ENCODE measurements around the gene KCNK10.
A peak's percentile ranks its signal among the peaks of the same experiment; 100 is the strongest.

KCNK10 gene

GRCh38 chr14:88241810-88242209, 81.3 kb downstream of the KCNK10 start:
- Histone ChIP-seq H2AFZ (ENCODE audit: low read length) (no peak overlapping the region), H3F3A (ENCODE audit: low read depth) (no peaks in the 10 kb centered on the region), H3K4me3 (ENCODE audit: low read length, poor library complexity, severe bottlenecking) (no peak overlapping the region), H4K20me1 (ENCODE audit: insufficient read depth, low read length, poor library complexity, severe bottlenecking) (no peaks in the 10 kb centered on the region), H3K9me3 (ENCODE audit: insufficient read depth, low read depth, low read length) (no peaks in the 10 kb centered on the region), H3K27me3 (ENCODE audit: insufficient read depth, low read length, poor library complexity, severe bottlenecking) (no peaks in the 10 kb centered on the region), H3K79me2 (ENCODE audit: insufficient read depth, low read length) (no peaks in the 10 kb centered on the region), H3K9ac (ENCODE audit: low read depth, low read length, poor library complexity, severe bottlenecking) (no peak overlapping the region), H3K4me2 (ENCODE audit: low read depth, low read length, poor library complexity, severe bottlenecking) (no peak overlapping the region), H3K4me1 (ENCODE audit: insufficient read depth, low read length, poor library complexity, severe bottlenecking) (peaks cover 4% of the 10 kb centered on the region), H3K36me3 (ENCODE audit: insufficient read depth, low read length) (no peaks in the 10 kb centered on the region), H3K9me2 (replicated peaks; ENCODE audit: low read depth, low read length) (no peaks in the 10 kb centered on the region)
- TF ChIP-seq CTCF (conservative IDR thresholded peaks at IDR 0.05; ENCODE audit: low read length) (no peak), EZH2phosphoT487 (IDR thresholded peaks at IDR 0.05; ENCODE audit: borderline replicate concordance) (no peak)

- H3K4me1 ChIP-seq (ENCODE audit: insufficient read depth, low read length, poor library complexity, severe bottlenecking): no peaks in the 10 kb centered on the region
- H2AFZ ChIP-seq (ENCODE audit: low read length): no peak overlapping the region
- no peaks in the 10 kb centered on the region for H3K79me2 ChIP-seq (ENCODE audit: insufficient read depth, low read length)
- no peak overlapping the region for H3K9ac ChIP-seq (ENCODE audit: low read depth, low read length, poor library complexity, severe bottlenecking)
- peaks cover 7% of the 10 kb centered on the region for H3K27me3 ChIP-seq (ENCODE audit: insufficient read depth, low read length, poor library complexity, severe bottlenecking)
- H3F3A ChIP-seq (ENCODE audit: low read depth): no peaks in the 10 kb centered on the region
- no peaks in the 10 kb centered on the region for H3K36me3 ChIP-seq (ENCODE audit: insufficient read depth, low read length)
- H3K4me3 ChIP-seq (ENCODE audit: low read length, poor library complexity, severe bottlenecking): no peak overlapping the region
- TF ChIP-seq EZH2phosphoT487 (IDR thresholded peaks at IDR 0.05; ENCODE audit: borderline replicate concordance) (no peak), CTCF (conservative IDR thresholded peaks at IDR 0.05; ENCODE audit: low read length) (no peak)
- H3K9me3 ChIP-seq (ENCODE audit: insufficient read depth, low read depth, low read length): no peaks in the 10 kb centered on the region
- H3K9me2 ChIP-seq (replicated peaks; ENCODE audit: low read depth, low read length): no peaks in the 10 kb centered on the region
- H4K20me1 ChIP-seq (ENCODE audit: insufficient read depth, low read length, poor library complexity, severe bottlenecking): no peaks in the 10 kb centered on the region
- no peak overlapping the region for H3K4me2 ChIP-seq (ENCODE audit: low read depth, low read length, poor library complexity, severe bottlenecking)
These were observed 88.6 kb downstream of the KCNK10 start for GRCh38 chr14:88234442-88234841.

- H2AFZ ChIP-seq (ENCODE audit: low read length): no peak overlapping the region
- no peak overlapping the region for H3K4me2 ChIP-seq (ENCODE audit: low read depth, low read length, poor library complexity, severe bottlenecking)
- no peaks in the 10 kb centered on the region for H3K9me3 ChIP-seq (ENCODE audit: insufficient read depth, low read depth, low read length)
- H3K79me2 ChIP-seq (ENCODE audit: insufficient read depth, low read length): no peaks in the 10 kb centered on the region
- no peaks in the 10 kb centered on the region for H3K9me2 ChIP-seq (replicated peaks; ENCODE audit: low read depth, low read length)
- no peaks in the 10 kb centered on the region for H4K20me1 ChIP-seq (ENCODE audit: insufficient read depth, low read length, poor library complexity, severe bottlenecking)
- peaks cover 7% of the 10 kb centered on the region for H3K27me3 ChIP-seq (ENCODE audit: insufficient read depth, low read length, poor library complexity, severe bottlenecking)
- TF ChIP-seq CTCF (conservative IDR thresholded peaks at IDR 0.05; ENCODE audit: low read length) (peak; percentile 68), EZH2phosphoT487 (IDR thresholded peaks at IDR 0.05; ENCODE audit: borderline replicate concordance) (no peak)
- H3K9ac ChIP-seq (ENCODE audit: low read depth, low read length, poor library complexity, severe bottlenecking): no peak overlapping the region
- H3K4me3 ChIP-seq (ENCODE audit: low read length, poor library complexity, severe bottlenecking): no peak overlapping the region
- H3K36me3 ChIP-seq (ENCODE audit: insufficient read depth, low read length): no peaks in the 10 kb centered on the region
- no peaks in the 10 kb centered on the region for H3K4me1 ChIP-seq (ENCODE audit: insufficient read depth, low read length, poor library complexity, severe bottlenecking)
- no peaks in the 10 kb centered on the region for H3F3A ChIP-seq (ENCODE audit: low read depth)
These were observed 89.2 kb downstream of the KCNK10 start for GRCh38 chr14:88233915-88234314.
